GM12892 (cell line): ENCODE data around the gene CAPN5.

ENCODE experiments used
- POLR2A ChIP-seq: IDR thresholded peaks from 2 replicates; pipeline ENCODE4 v1.6.1; 2011; ENCODE audit warnings: low read depth, low read length, control low read depth
- POLR2AphosphoS5 ChIP-seq: IDR thresholded peaks from 2 replicates; pipeline ENCODE4 v1.6.1; 2011; ENCODE audit warnings: low read depth, low read length, control low read depth
- TAF1 ChIP-seq: IDR thresholded peaks from 2 replicates; pipeline ENCODE4 v1.6.1; 2011; ENCODE audit warnings: low read depth, mild to moderate bottlenecking, control low read depth, low read length, borderline replicate concordance

GRCh38 chr11:77042111-77042726 lies 24.6 kb upstream of the CAPN5 start:
- TF ChIP-seq POLR2AphosphoS5 (no peak), POLR2A (no peak), TAF1 (no peak)
